NT2/D1 (cell line): ENCODE data around the gene FSD1.

Experiments
- YY1 ChIP-seq: IDR thresholded peaks from 2 replicates; pipeline ENCODE4 v1.6.1; 2011; ENCODE audit not compliant: insufficient read length, insufficient read depth
- ZNF274 ChIP-seq: IDR thresholded peaks from 2 replicates; pipeline ENCODE4 v1.6.1; 2011; ENCODE audit warnings: mild to moderate bottlenecking, low read depth, low read length

GRCh38 chr19:4279267-4279529, 25.2 kb upstream of the FSD1 start:
- TF ChIP-seq ZNF274 (no peak), YY1 (no peak)
